ENCODE data around the gene GARNL3.

Gene GARNL3

GRCh38 chr9:127336506-127337352 is 72.2 kb downstream of the GARNL3 start (continued):
- TF ChIP-seq ZNF785 (tag by site-specific recombination; IDR thresholded peaks at IDR 0.05) (no peak), PRDM10 (tag by site-specific recombination; IDR thresholded peaks at IDR 0.05) (peak; percentile 59), ZNF148 (tag by site-specific recombination; IDR thresholded peaks at IDR 0.05; ENCODE audit: borderline replicate concordance) (no peak), ZNF629 (tag by site-specific recombination; IDR thresholded peaks at IDR 0.05) (peak; percentile 78), ZNF311 (tag by site-specific recombination; IDR thresholded peaks at IDR 0.05; ENCODE audit: borderline replicate concordance) (no peak), ZBTB11 (tag by site-specific recombination; conservative IDR thresholded peaks at IDR 0.05; ENCODE audit: low read depth) (no peak), SP7 (tag by site-specific recombination; IDR thresholded peaks at IDR 0.05) (0 out of 2 replicates have a peak, but pooled peaks have one; percentile 21), BCL11B (tag by site-specific recombination; IDR thresholded peaks at IDR 0.05; ENCODE audit: low read depth) (no peak), ZNF341 (tag by site-specific recombination; IDR thresholded peaks at IDR 0.05; ENCODE audit: low read depth) (no peak), ZNF146 (tag by site-specific recombination; IDR thresholded peaks at IDR 0.05) (no peak), PRDM1 (tag by site-specific recombination; IDR thresholded peaks at IDR 0.05) (peak; percentile 58; the same call in 1 of the 2 replicates), ZNF433 (tag by site-specific recombination; IDR thresholded peaks at IDR 0.05; ENCODE audit: low read depth) (no peak), KLF8 (tag by site-specific recombination; IDR thresholded peaks at IDR 0.05) (peak; percentile 64; the same call in 1 of the 2 replicates), SCRT2 (tag by site-specific recombination; IDR thresholded peaks at IDR 0.05) (peak; percentile 59), HIC1 (tag by site-specific recombination; IDR thresholded peaks at IDR 0.05) (peak; percentile 56; the same call in 1 of the 2 replicates), ZNF473 (tag by site-specific recombination; IDR thresholded peaks at IDR 0.05) (no peak), ZNF366 (tag by site-specific recombination; conservative IDR thresholded peaks at IDR 0.05) (peak; percentile 66), ZSCAN5A (tag by site-specific recombination; IDR thresholded peaks at IDR 0.05) (no peak), KLF10 (tag by site-specific recombination; IDR thresholded peaks at IDR 0.05) (peak; percentile 54; the same call in 1 of the 2 replicates), INSM2 (tag by site-specific recombination; IDR thresholded peaks at IDR 0.05) (peak; percentile 24; the same call in 1 of the 2 replicates), ZNF664 (tag by site-specific recombination; IDR thresholded peaks at IDR 0.05) (no peak)
